Spinal cord (tissue), 10 donors: Measurements from ENCODE around the gene PAX9. TPM values are rescaled to one million over a fixed set of nuclear protein-coding genes. Genes with fewer than 3 reads are reported as not detected.

Source experiments
- DNase-seq, 6 donors: peaks; one replicate each; pipeline versions ENCODE4 v3.0.0 to v3.0.0-alpha.2; 2013 to 2015; ENCODE audit warnings: low spot score in 6 of 6, low read depth in 4 of 6
- H3K27ac ChIP-seq: one replicate; pipeline ENCODE4 v1.5.1; 2013; ENCODE audit warnings: low read depth, low read length, control low read depth
- H3K27me3 ChIP-seq: one replicate; pipeline ENCODE4 v1.6.1; 2013; ENCODE audit warnings: low read length; ENCODE audit not compliant: control insufficient read depth, insufficient read depth
- H3K36me3 ChIP-seq: one replicate; pipeline ENCODE4 v1.6.1; 2013; ENCODE audit warnings: low read length; ENCODE audit not compliant: control insufficient read depth, insufficient read depth
- H3K4me1 ChIP-seq: one replicate; pipeline ENCODE4 v1.6.1; 2013; ENCODE audit warnings: low read length; ENCODE audit not compliant: control insufficient read depth, insufficient read depth
- H3K4me3 ChIP-seq: one replicate; pipeline ENCODE4 v1.5.1; 2013; ENCODE audit warnings: low read depth, low read length, control low read depth
- H3K9me3 ChIP-seq: one replicate; pipeline ENCODE4 v1.6.1; 2013; ENCODE audit warnings: low read length; ENCODE audit not compliant: control insufficient read depth, insufficient read depth
- WGBS: methylation state at CpG from one replicate; pipeline ENCODE4 v1.1.5; 2013; ENCODE audit warnings: missing lambda C conversion rate; ENCODE audit not compliant: insufficient coverage; 5-methylcytosine and 5-hydroxymethylcytosine counted together
- polyA plus RNA-seq, 2 donors: library from polyadenylated mRNA; unstranded; fragments of 120-200 nt; gene quantifications; one replicate each; pipeline ENCODE4 v1.2.1, GENCODE V29; 2013; ENCODE audit not compliant: insufficient read length in 2 of 2
- total RNA-seq, 2 donors: library from RNA; depleted of rRNA in 1 of 2; stranded (reverse); fragments of 120-200 nt in 1 of 2; fragments of >200 nt in 1 of 2; gene quantifications; one replicate each; pipeline versions ENCODE4 v1.2.3 to v1.2.4, GENCODE V29; 2013 to 2014
- donor health status: healthy.

PAX9 gene
- total and polyA plus RNA-seq, 4 donors = 0.28 to 0.79 (median 0.30) TPM

DNA sequence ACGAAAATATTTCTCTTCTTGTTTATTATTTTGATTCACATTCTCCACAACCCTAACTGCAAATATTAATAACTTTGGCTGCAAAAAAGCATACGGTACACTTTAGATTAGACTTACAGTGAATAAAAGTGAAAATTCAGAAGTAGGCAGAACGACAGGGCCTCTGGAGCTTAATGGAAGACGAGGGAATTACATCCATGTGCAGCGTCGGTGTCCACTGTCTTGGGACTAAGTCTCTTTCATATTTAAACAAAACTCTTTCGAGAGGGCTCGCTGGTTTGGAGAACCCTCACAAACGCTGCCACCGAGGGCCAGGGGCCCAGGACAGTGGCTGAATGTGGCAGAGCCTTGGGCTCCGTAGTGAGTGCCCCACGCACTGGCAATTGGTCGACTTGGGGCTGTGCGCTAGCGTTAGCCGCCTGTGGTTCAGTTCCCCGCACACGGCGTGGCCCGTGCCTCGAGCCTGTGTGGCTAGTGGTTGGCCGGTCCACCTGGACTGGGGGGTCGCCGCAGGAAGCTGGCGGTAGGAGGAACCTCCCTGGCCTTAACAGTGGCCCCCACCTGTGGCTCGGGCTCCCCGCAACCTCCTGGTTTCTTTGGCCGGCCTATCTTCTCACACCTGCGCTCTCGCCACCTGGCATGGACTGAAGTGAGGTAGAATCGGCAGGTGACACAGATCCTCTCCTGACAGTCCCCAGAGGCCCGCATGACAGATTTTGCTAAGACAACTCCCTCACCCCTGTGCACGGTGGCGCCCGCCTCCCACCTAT, 739 bp upstream of the PAX9 start:
- Histone ChIP-seq H3K4me1 (peaks cover 67% of the 10 kb centered on the region), H3K9me3 (no peaks in the 10 kb centered on the region), H3K27ac (no peak overlapping the region), H3K36me3 (no peaks in the 10 kb centered on the region), H3K27me3 (peaks cover 100% of the 10 kb centered on the region), H3K4me3 (peak overlapping the region; percentile 38)
- no peak for DNase-seq
- 5% methylated on average over 33 of the region's 35 CpGs for WGBS

DNA sequence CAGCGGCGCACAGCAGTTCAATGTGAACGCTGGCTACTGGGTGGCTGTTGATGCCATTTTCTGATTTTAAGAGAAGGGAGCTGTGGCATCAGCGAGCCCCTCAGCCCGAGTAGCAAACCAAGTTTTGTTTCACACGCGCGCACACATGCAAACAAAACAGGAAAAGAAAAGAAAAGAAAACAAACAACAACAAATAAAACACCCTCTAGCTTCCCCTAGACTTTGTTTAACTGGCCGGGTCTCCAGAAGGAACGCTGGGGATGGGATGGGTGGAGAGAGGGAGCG, 540 bp downstream of the PAX9 start:
- Histone ChIP-seq H3K27ac (no peak overlapping the region), H3K9me3 (no peaks in the 10 kb centered on the region), H3K36me3 (no peaks in the 10 kb centered on the region), H3K4me3 (peak overlapping the region; percentile 38), H3K4me1 (peaks cover 65% of the 10 kb centered on the region), H3K27me3 (peaks cover 100% of the 10 kb centered on the region)
- no peak for DNase-seq
- WGBS = 0% methylated on average over 5 of the region's 11 CpGs

DNA sequence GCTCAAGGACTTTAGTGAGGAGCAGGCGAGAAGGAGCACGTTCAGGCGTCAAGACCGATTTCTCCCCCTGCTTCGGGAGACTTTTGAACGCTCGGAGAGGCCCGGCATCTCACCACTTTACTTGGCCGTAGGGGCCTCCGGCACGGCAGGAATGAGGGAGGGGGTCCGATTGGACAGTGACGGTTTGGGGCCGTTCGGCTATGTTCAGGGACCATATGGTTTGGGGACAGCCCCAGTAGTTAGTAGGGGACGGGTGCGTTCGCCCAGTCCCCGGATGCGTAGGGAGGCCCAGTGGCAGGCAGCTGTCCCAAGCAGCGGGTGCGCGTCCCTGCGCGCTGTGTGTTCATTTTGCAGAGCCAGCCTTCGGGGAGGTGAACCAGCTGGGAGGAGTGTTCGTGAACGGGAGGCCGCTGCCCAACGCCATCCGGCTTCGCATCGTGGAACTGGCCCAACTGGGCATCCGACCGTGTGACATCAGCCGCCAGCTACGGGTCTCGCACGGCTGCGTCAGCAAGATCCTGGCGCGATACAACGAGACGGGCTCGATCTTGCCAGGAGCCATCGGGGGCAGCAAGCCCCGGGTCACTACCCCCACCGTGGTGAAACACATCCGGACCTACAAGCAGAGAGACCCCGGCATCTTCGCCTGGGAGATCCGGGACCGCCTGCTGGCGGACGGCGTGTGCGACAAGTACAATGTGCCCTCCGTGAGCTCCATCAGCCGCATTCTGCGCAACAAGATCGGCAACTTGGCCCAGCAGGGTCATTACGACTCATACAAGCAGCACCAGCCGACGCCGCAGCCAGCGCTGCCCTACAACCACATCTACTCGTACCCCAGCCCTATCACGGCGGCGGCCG, 1.1 kb downstream of the PAX9 start:
- H3K27ac ChIP-seq = no peak overlapping the region
- no peaks in the 10 kb centered on the region for H3K36me3 ChIP-seq
- peak in 2 of 6 donors; percentile 53 for DNase-seq
- peak overlapping the region; percentile 12 for H3K4me3 ChIP-seq
- no peaks in the 10 kb centered on the region for H3K9me3 ChIP-seq
- H3K27me3 ChIP-seq = peaks cover 100% of the 10 kb centered on the region
- WGBS = under 1% methylated on average over 71 of the region's 71 CpGs
- H3K4me1 ChIP-seq = peaks cover 59% of the 10 kb centered on the region

- Histone ChIP-seq H3K9me3 (no peaks in the 10 kb centered on the region), H3K36me3 (no peaks in the 10 kb centered on the region), H3K4me3 (no peak overlapping the region), H3K4me1 (peaks cover 50% of the 10 kb centered on the region), H3K27ac (no peak overlapping the region), H3K27me3 (peaks cover 99% of the 10 kb centered on the region)
- DNase-seq = peak in 2 of 6 donors; percentile 23 to 50
- WGBS = under 1% methylated on average over 35 of the region's 39 CpGs
Measured at GRCh38 chr14:36663404-36664321, 2.0 kb downstream of the PAX9 start.

- peaks cover 42% of the 10 kb centered on the region for H3K4me1 ChIP-seq
- H3K27ac ChIP-seq = no peak overlapping the region
- no peak overlapping the region for H3K4me3 ChIP-seq
- peaks cover 96% of the 10 kb centered on the region for H3K27me3 ChIP-seq
- H3K36me3 ChIP-seq = no peaks in the 10 kb centered on the region
- DNase-seq = no peak
- 7% methylated on average over 4 of the region's 9 CpGs for WGBS
- no peaks in the 10 kb centered on the region for H3K9me3 ChIP-seq
Measured at GRCh38 chr14:36664322-36665193, 2.9 kb downstream of the PAX9 start.

- no peak for DNase-seq
- H3K9me3 ChIP-seq = no peaks in the 10 kb centered on the region
- H3K4me1 ChIP-seq = peaks cover 40% of the 10 kb centered on the region
- no peaks in the 10 kb centered on the region for H3K36me3 ChIP-seq
- WGBS = 3% methylated on average over 13 of the region's 18 CpGs
- no peak overlapping the region for H3K27ac ChIP-seq
- H3K4me3 ChIP-seq = no peak overlapping the region
- peaks cover 89% of the 10 kb centered on the region for H3K27me3 ChIP-seq
Measured at GRCh38 chr14:36665887-36666415, 4.3 kb downstream of the PAX9 start.

DNA sequence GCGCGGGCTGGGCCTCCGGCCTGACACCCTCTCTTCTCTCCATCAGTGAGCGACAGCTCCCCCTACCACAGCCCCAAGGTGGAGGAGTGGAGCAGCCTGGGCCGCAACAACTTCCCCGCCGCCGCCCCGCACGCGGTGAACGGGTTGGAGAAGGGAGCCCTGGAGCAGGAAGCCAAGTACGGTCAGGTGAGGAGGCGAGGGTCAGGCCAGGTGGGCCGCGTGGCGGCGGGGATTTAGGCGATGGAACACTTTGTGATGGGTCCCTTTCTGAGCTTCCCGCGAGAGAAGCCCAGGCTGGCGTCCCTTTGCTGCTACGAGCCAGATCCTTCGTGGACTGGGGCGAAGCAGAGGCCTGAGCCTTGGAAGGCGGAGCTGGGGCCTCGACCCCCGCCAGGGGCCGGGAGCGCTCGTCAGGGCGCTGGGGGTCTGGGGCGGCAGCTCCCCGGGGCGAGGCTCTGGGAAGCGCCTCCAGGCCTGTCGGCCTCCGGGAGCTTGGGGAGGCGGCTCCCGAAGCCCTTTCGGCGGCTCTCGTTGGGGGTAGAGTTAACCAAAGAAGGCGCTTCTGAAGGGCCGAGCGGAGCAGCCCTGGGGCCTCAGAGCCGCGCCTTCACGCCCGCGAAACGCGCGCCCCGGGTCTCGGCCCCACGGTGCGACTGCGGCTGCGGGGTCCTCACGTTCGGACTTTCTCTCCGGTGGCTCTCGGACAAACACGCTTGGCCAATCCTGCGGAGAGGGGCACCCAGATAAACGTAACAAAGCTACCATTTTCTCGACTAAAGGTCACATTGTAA, 5.0 kb downstream of the PAX9 start:
- no peaks in the 10 kb centered on the region for H3K9me3 ChIP-seq
- 2% methylated on average over 67 of the region's 68 CpGs for WGBS

GRCh38 chr14:36667679-36668078, 6.0 kb downstream of the PAX9 start:
- H3K27me3 ChIP-seq = peaks cover 83% of the 10 kb centered on the region
- H3K27ac ChIP-seq = no peak overlapping the region
- H3K4me3 ChIP-seq = no peak overlapping the region
- WGBS = no CpG with 5 or more reads among the region's 4 CpGs
- no peaks in the 10 kb centered on the region for H3K9me3 ChIP-seq
- peaks cover 22% of the 10 kb centered on the region for H3K4me1 ChIP-seq
- H3K36me3 ChIP-seq = no peaks in the 10 kb centered on the region
- DNase-seq = peak in 2 of 6 donors; percentile 5 to 15

More for the DNA sequence above, 5.0 kb downstream of the PAX9 start:
- Histone ChIP-seq H3K27me3 (peaks cover 88% of the 10 kb centered on the region), H3K36me3 (no peaks in the 10 kb centered on the region), H3K4me1 (peaks cover 33% of the 10 kb centered on the region), H3K4me3 (no peak overlapping the region), H3K27ac (no peak overlapping the region)
- DNase-seq = peak in 1 of 6 donors; percentile 8
